Caco-2 (cell line): Measurements from ENCODE around the gene ADM. TPM values are rescaled to one million over a fixed set of nuclear protein-coding genes. Genes with fewer than 3 reads are reported as not detected.

Experiments
- BruUV-seq: library from RNA; stranded (reverse); fragments of 400-500 nt; replicated peaks from 2 replicates; lab custom pipeline; 2021; lab: Mats Ljungman, UMichigan
- CTCF ChIA-PET: fragments of 300-600 bp; sonication (Branson Sonifier 250); formaldehyde crosslinking; loops from one replicate; lab custom pipeline; 2022; ENCODE audit warnings: antibody characterized with exemption; lab: Charles Lee
- POLR2A ChIA-PET: fragments of 300-600 bp; sonication (Branson Sonifier 250); formaldehyde crosslinking; loops from one replicate; lab custom pipeline; 2022; ENCODE audit warnings: antibody characterized with exemption; lab: Charles Lee
- DNase-seq, 2 experiments: peaks; one replicate each; pipeline versions ENCODE4 v3.0.0 to v3.0.0-alpha.2; 2020 to 2022
- H3K27me3 ChIP-seq: replicated peaks from 2 replicates; pipeline ENCODE4 v1.6.0; 2011; ENCODE audit warnings: low read length; ENCODE audit not compliant: control insufficient read depth, insufficient read depth
- H3K36me3 ChIP-seq: 2 replicates; pipeline ENCODE4 v1.5.1; 2011; ENCODE audit warnings: low read length; ENCODE audit not compliant: control insufficient read depth, insufficient read depth
- H3K4me1 ChIP-seq: fragments of 250-450 bp; sonication (Bioruptor Pico); 2 replicates; pipeline ENCODE4 v1.5.1; 2020; ENCODE audit warnings: mild to moderate bottlenecking
- H3K4me3 ChIP-seq: 2 replicates; pipeline ENCODE4 v1.5.1; 2011; ENCODE audit warnings: low read depth, mild to moderate bottlenecking, control low read depth, low read length
- H3K9me3 ChIP-seq: fragments of 250-450 bp; sonication (Bioruptor Pico); 2 replicates; pipeline ENCODE4 v1.5.1; 2020; ENCODE audit warnings: mild to moderate bottlenecking, moderate library complexity
- H3K27ac Mint-ChIP-seq: one replicate; pipeline ENCODE4 v1.8.0; 2022; ENCODE audit warnings: mixed read lengths; ENCODE audit not compliant: unreplicated experiment
- H3K27me3 Mint-ChIP-seq: one replicate; pipeline ENCODE4 v1.8.0; 2022; ENCODE audit warnings: mixed read lengths; ENCODE audit not compliant: insufficient read depth, unreplicated experiment
- H3K36me3 Mint-ChIP-seq: one replicate; pipeline ENCODE4 v1.8.0; 2022; ENCODE audit warnings: mild to moderate bottlenecking, mixed read lengths; ENCODE audit not compliant: insufficient read depth, unreplicated experiment
- H3K4me1 Mint-ChIP-seq: one replicate; pipeline ENCODE4 v1.8.0; 2022; ENCODE audit warnings: low read depth, mixed read lengths; ENCODE audit not compliant: unreplicated experiment
- H3K4me3 Mint-ChIP-seq: one replicate; pipeline ENCODE4 v1.8.0; 2022; ENCODE audit warnings: mild to moderate bottlenecking, moderate library complexity, mixed read lengths; ENCODE audit not compliant: unreplicated experiment
- H3K9me3 Mint-ChIP-seq: one replicate; pipeline ENCODE4 v1.8.0; 2022; ENCODE audit warnings: mixed read lengths; ENCODE audit not compliant: unreplicated experiment
- intact Hi-C: fragments of 100-400 bp; cut with micrococcal nuclease; formaldehyde crosslinking; loops from one replicate; pipeline ENCODE4 v1.10.0; 2022; ENCODE audit not compliant: unreplicated experiment
- total RNA-seq: library from RNA; stranded (reverse); gene quantifications from 2 replicates; pipeline ENCODE4 v1.2.3, GENCODE V29; 2022
- TF ChIP-seq, protein P1 (sequence below), 2 experiments: fragments of 200-600 bp in 1 of 2; IDR thresholded peaks; 1 replicate in 1 of 2; 2 replicates in 1 of 2; pipeline versions ENCODE4 v1.5.1 to v1.8.0; 2011 to 2022; ENCODE audit warnings: antibody characterized with exemption in 1 of 2, control low read depth in 1 of 2, inconsistent platforms in 1 of 2, low read depth in 1 of 2, low read length in 1 of 2, mild to moderate bottlenecking in 1 of 2, moderate library complexity in 1 of 2; ENCODE audit not compliant: insufficient read depth in 1 of 2, severe bottlenecking in 1 of 2, unreplicated experiment in 1 of 2

Gene ADM
- total RNA-seq, 1 experiment from 2014 or later: 127 TPM

DNA sequence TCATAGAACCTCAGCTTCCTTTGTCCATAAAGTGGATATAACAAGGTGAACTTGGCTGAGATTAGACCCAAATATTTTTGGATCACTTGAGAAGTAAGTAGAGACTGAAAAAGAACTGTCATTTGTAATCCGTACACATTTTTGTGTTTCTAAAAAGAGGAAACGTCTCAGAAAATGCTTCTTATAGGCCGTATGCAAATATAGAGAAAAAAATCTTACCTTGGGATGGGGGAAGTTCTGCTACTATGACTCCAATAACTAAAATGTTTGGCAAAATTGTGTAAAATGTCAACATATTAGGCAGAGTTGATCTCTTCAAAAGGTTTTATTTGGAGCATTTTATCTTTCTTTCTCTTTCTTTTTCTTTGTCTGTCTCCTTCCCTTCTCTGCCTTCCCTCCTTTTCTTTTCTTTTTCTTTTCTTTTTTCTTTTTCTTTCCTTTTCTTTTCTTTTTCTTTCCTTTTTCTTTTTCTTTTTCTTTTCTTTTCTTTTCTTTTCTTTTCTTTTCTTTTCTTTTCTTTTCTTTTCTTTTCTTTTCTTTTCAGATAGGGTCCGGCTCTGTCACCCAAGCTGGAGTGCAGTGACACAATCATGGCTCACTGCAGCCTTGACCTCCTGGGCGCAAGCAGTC lies 48.2 kb downstream of the ADM start:
- no peaks in the 10 kb centered on the region for H3K36me3 ChIP-seq
- H3K27ac Mint-ChIP-seq: no peak overlapping the region
- ChIA-PET CTCF (interaction anchor here (1.9 kb wide), 1 partner anchor 14 kb away, joined by 20 read pairs; no protein-coding TSS in a partner anchor), POLR2A (interaction anchor here (1.8 kb wide), 1 partner anchor 48 kb away, joined by 16 read pairs; the partner anchor contains the start of gene ADM)
- intact Hi-C loops: loop anchor here (5.0 kb wide), 1 partner anchor 46 kb away; the partner anchor contains the start of gene ADM
- no peak overlapping the region for H3K4me3 ChIP-seq
- DNase-seq: no peak
- no peak overlapping the region for H3K4me3 Mint-ChIP-seq
- H3K4me1 Mint-ChIP-seq: peaks cover 14% of the 10 kb centered on the region
- no peaks in the 10 kb centered on the region for H3K36me3 Mint-ChIP-seq
- TF ChIP-seq, protein P1, sequence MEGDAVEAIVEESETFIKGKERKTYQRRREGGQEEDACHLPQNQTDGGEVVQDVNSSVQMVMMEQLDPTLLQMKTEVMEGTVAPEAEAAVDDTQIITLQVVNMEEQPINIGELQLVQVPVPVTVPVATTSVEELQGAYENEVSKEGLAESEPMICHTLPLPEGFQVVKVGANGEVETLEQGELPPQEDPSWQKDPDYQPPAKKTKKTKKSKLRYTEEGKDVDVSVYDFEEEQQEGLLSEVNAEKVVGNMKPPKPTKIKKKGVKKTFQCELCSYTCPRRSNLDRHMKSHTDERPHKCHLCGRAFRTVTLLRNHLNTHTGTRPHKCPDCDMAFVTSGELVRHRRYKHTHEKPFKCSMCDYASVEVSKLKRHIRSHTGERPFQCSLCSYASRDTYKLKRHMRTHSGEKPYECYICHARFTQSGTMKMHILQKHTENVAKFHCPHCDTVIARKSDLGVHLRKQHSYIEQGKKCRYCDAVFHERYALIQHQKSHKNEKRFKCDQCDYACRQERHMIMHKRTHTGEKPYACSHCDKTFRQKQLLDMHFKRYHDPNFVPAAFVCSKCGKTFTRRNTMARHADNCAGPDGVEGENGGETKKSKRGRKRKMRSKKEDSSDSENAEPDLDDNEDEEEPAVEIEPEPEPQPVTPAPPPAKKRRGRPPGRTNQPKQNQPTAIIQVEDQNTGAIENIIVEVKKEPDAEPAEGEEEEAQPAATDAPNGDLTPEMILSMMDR (IDR thresholded peaks at IDR 0.05; ENCODE audit: insufficient read depth in 1 of 2, low read depth in 1 of 2, low read length in 1 of 2, severe bottlenecking in 1 of 2, unreplicated experiment in 1 of 2): no peak
- H3K27me3 ChIP-seq: no peaks in the 10 kb centered on the region
- no peaks in the 10 kb centered on the region for H3K27me3 Mint-ChIP-seq
- H3K4me1 ChIP-seq: peaks cover 47% of the 10 kb centered on the region
- H3K9me3 Mint-ChIP-seq: no peaks in the 10 kb centered on the region
- no TSS peak for BruUV-seq
- no peaks in the 10 kb centered on the region for H3K9me3 ChIP-seq

DNA sequence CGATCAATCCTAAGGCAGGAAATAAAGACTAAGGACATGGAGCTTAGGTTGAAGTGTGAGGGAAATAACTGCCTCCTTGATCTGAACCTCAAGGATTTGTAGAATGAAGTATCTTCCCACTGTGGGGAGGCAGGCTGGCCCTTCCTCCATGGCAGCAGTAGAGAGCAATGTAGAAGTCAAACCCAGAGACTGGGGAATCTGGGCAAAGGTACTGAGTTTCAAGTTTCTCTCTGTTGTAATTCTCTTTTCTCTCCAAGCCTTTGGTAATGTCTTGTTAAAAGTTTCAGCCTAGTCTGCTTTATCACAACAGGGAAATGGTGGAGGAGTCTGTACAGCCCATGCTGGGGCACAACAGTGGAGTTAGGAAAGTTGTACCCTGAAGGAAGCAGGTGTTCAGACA lies 49.5 kb downstream of the ADM start:
- CTCF ChIA-PET: no interaction called here
- H3K4me1 Mint-ChIP-seq: peaks cover 14% of the 10 kb centered on the region
- no TSS peak for BruUV-seq
- no peak overlapping the region for H3K27ac Mint-ChIP-seq
- TF ChIP-seq, protein P1 (IDR thresholded peaks at IDR 0.05; ENCODE audit: insufficient read depth in 1 of 2, low read depth in 1 of 2, low read length in 1 of 2, severe bottlenecking in 1 of 2, unreplicated experiment in 1 of 2): no peak
- H3K36me3 Mint-ChIP-seq: no peaks in the 10 kb centered on the region
- no peaks in the 10 kb centered on the region for H3K27me3 ChIP-seq
- H3K4me1 ChIP-seq: peaks cover 36% of the 10 kb centered on the region
- H3K4me3 Mint-ChIP-seq: no peak overlapping the region
- intact Hi-C loops: loop anchor here (5.0 kb wide), 1 partner anchor 47 kb away; the partner anchor contains the start of gene ADM
- H3K9me3 ChIP-seq: no peaks in the 10 kb centered on the region
- H3K4me3 ChIP-seq: no peak overlapping the region
- H3K27me3 Mint-ChIP-seq: no peaks in the 10 kb centered on the region
- no peaks in the 10 kb centered on the region for H3K36me3 ChIP-seq
- DNase-seq: no peak
- POLR2A ChIA-PET: no interaction called here
- H3K9me3 Mint-ChIP-seq: no peaks in the 10 kb centered on the region

DNA sequence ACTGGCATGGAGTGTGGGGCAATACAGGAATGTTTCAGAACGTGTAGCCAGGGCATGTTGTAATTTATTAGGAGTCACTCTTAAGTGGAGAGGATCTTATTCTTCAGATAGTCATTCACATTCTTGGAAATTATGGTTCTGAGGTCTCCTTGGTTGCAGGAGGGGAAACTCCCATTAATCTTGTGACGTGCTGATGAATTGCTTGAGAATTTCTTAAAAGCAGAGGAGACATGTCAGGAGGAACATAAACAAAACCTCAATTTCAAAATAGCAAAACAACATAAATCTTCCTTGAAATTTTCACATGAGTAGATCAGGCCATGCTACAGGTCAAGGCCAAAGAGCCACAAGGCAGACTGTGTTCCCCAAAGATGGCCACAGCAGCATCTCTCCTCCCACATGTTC lies 50.4 kb downstream of the ADM start:
- no TSS peak for BruUV-seq
- TF ChIP-seq, protein P1 (IDR thresholded peaks at IDR 0.05; ENCODE audit: insufficient read depth in 1 of 2, low read depth in 1 of 2, low read length in 1 of 2, severe bottlenecking in 1 of 2, unreplicated experiment in 1 of 2): no peak
- peaks cover 8% of the 10 kb centered on the region for H3K4me1 Mint-ChIP-seq
- peaks cover 5% of the 10 kb centered on the region; the same call in 1 of the 2 replicates for H3K9me3 ChIP-seq
- no peaks in the 10 kb centered on the region for H3K27me3 Mint-ChIP-seq
- DNase-seq: no peak
- H3K4me3 Mint-ChIP-seq: no peak overlapping the region
- intact Hi-C loops: no loop called here
- ChIA-PET POLR2A (no interaction called here), CTCF (interaction anchor here (0.6 to 1.0 kb wide), 2 partner anchors 11 to 50 kb away, joined by 5 to 6 read pairs; partner anchors contain the start of gene ADM)
- H3K4me3 ChIP-seq: no peak overlapping the region
- H3K36me3 ChIP-seq: no peaks in the 10 kb centered on the region
- H3K27me3 ChIP-seq: no peaks in the 10 kb centered on the region
- H3K36me3 Mint-ChIP-seq: no peaks in the 10 kb centered on the region
- peaks cover 8% of the 10 kb centered on the region for H3K9me3 Mint-ChIP-seq
- no peak overlapping the region for H3K27ac Mint-ChIP-seq
- H3K4me1 ChIP-seq: peaks cover 27% of the 10 kb centered on the region
